HUDEP-2 (cell line): ENCODE data around the gene ACTRT2.

Experiments used
- DNase-seq, 76 experiments: peaks; one replicate each; lab custom pipeline; 2025; ENCODE audit not compliant: unreplicated experiment in 76 of 76; lab: John Stamatoyannopoulos, UW

The ACTRT2 gene

GRCh38 chr1:3015744-3016143, 5.5 kb upstream of the ACTRT2 start:
- DNase-seq, result no peak

GRCh38 chr1:3016641-3017439, 4.4 kb upstream of the ACTRT2 start:
- no peak for DNase-seq

- DNase-seq, result no peak
Measured at GRCh38 chr1:3017440-3018050, 3.7 kb upstream of the ACTRT2 start.

GRCh38 chr1:3018051-3018471, 3.2 kb upstream of the ACTRT2 start:
- DNase-seq, result no peak

GRCh38 chr1:3018576-3018975, 2.7 kb upstream of the ACTRT2 start:
- no peak for DNase-seq

GRCh38 chr1:3019007-3019515, 2.2 kb upstream of the ACTRT2 start:
- DNase-seq, result no peak

- DNase-seq, result no peak
Measured at GRCh38 chr1:3019516-3020051, 1.7 kb upstream of the ACTRT2 start.

GRCh38 chr1:3020263-3020909, 881 bp upstream of the ACTRT2 start:
- no peak for DNase-seq

GRCh38 chr1:3021801-3022401, 634 bp downstream of the ACTRT2 start:
- DNase-seq, result no peak

- DNase-seq, result no peak
Measured at GRCh38 chr1:3022511-3022973, 1.3 kb downstream of the ACTRT2 start.

GRCh38 chr1:3022976-3023375, 1.7 kb downstream of the ACTRT2 start:
- no peak for DNase-seq

- DNase-seq, result no peak
Measured at GRCh38 chr1:3024019-3024418, 2.8 kb downstream of the ACTRT2 start.

GRCh38 chr1:3024588-3024987, 3.3 kb downstream of the ACTRT2 start:
- no peak for DNase-seq

- DNase-seq, result no peak
Measured at GRCh38 chr1:3026124-3026523, 4.9 kb downstream of the ACTRT2 start.

- DNase-seq, result no peak
Measured at GRCh38 chr1:3026581-3027391, 5.5 kb downstream of the ACTRT2 start.

- DNase-seq, result no peak
Measured at GRCh38 chr1:3027611-3028371, 6.5 kb downstream of the ACTRT2 start.

GRCh38 chr1:3028531-3029282, 7.4 kb downstream of the ACTRT2 start:
- DNase-seq, result no peak

- DNase-seq, result no peak
Measured at GRCh38 chr1:3029481-3029961, 8.3 kb downstream of the ACTRT2 start.
